HG02840 (cell line): Measurements from ENCODE around the gene ABCG8.

Experiments used
- ATAC-seq: cut with Tn5 transposase; IDR thresholded peaks from one replicate; pipeline ENCODE4 v1.9.1; 2021; ENCODE audit warnings: mild to moderate bottlenecking, moderate library complexity, moderate number of reproducible peaks; ENCODE audit not compliant: unreplicated experiment, low FRiP score

ABCG8 gene

GRCh38 chr2:43838560-43839267 is at the start of gene ABCG8, which contains the start of gene ABCG5:
Gene ABCG8 (plus strand): TSS chr2:43838971. CDS start chr2:43839054, 83 bp downstream.
Gene ABCG5 (minus strand): TSS chr2:43838839. CDS start chr2:43838679, 160 bp downstream.
- no peak for ATAC-seq

DNA sequence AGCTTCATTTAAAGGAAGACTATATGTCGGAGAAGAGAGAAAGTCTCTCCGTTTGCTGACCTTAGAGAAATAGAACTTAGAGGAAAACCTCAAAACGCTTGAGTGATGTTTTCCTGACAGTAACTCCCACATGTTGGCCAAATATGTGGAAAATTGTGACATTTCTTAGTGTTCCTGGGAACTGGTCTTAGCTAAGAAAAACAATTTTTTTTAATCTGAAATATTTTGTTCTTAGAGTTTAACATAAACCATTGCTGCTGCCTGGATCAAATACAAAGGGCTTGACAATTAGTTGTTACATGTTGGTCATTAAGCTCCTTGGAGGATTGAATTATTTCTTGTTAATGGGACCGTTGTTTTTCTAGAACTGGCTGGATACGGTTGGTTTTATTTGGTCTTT is 48.6 kb upstream of the ABCG8 start:
- no peak for ATAC-seq

GRCh38 chr2:43791035-43791765 is 47.6 kb upstream of the ABCG8 start:
- ATAC-seq: no peak

- no peak for ATAC-seq
Measured at GRCh38 chr2:43792653-43793052, 46.1 kb upstream of the ABCG8 start.

DNA sequence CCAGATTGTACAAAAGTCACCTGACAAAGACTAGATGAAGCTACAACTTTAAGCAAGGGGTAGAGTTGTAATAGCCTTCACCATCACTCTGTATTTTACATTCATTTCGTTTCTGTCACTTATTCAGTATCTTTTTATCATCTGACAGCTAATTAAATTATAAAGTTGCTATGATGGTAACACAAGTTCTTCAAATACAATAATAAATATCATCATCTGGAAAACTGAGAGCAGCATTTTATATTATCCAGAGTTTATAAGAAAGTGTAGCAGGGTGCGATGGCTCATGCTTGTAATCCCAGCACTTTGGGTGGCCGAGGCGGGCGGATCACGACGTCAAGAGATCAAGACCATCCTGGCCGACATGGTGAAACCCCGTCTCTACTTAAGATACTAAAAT is 43.8 kb upstream of the ABCG8 start:
- no peak for ATAC-seq

DNA sequence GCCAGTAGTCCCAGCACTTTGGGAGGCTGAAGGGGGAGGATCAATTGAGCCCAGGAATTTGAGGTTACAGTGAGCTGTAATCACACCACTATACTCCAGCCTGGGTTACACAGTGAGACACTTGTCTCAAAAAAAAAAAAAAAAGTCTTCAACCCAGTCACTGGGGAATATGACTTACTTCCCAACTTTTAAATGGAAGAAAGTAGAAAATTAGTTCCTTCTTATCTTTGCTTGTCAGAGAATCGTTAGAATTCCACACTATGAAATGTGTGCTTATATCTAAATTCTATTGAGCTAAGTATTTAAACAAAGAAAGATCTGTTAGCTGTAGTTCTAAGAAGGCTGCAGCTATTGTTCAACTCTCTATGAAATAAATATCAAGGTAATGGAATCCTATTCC is 42.6 kb upstream of the ABCG8 start:
- no peak for ATAC-seq

- no peak for ATAC-seq
Measured at GRCh38 chr2:43798300-43798699, 40.5 kb upstream of the ABCG8 start.

DNA sequence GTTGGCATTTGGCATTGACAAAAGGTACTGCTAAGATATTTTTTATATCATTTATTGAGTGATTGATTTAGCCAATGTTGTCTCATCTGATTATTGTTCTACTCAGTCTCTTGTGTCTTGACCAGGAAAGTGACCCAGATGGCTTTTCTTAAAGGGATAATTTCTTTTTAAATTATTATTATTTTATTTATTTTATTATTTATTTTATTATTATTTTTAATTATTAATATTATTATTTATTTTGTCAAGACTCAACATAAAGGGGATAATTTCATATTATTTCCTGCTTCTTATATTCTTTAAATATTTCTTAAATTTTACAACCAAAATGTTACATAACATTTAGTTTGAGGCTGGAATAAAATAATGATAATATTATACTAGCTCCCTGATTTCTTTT is 37.9 kb upstream of the ABCG8 start:
- ATAC-seq: no peak

DNA sequence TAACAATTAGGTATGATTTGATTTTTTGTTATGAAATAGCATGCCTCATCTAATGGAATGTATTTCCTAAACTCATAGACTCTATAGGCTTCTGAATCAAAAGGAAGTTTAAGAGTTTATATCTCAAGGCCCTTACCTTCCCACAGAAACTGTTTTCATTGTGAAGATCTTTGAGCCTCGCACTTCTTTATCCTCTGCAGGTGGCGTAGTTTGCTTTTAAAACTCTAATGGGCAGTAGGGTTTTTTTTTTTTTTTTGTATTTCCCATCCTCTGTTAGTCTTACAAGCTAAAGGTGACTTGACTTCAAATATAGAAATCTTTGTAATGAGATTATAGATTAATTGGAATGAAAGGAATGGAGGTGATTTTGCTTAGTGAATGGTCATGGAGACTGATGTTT is 36.6 kb upstream of the ABCG8 start:
- no peak for ATAC-seq

DNA sequence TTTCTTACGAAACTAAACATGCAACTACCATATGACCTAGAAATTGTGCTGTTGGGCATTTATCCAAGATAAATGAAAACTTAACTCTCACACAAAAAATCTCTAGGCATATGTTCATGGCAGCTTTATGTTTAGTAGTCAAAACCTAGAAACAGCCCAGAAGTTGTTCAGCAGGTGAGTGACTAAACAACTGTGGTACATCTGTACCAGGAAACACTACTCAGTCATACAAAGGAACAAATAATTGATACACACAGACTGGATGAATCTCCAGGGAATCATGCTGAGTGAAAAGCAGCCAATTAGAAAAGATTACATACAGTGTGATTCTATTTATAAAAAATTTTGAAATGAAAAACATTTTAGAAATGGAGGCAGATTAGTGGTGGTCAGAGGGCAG is 35.7 kb upstream of the ABCG8 start:
- ATAC-seq: no peak

DNA sequence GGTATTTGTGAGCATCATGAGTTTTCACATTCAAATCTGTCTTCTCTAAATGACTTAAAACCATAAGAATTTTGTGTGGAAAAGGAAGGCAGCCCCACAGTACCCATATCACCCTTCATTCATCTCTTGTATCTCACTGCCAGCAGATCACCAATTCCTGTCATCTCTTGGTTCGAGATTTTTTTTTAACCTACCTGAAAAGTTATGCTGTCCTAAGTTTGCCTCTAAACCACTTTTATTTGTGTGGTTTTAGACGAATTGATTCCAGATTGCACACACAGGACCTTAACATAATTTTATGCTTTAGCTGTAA is 32.1 kb upstream of the ABCG8 start:
- no peak for ATAC-seq

- ATAC-seq: no peak
Measured at GRCh38 chr2:43810452-43810851, 28.3 kb upstream of the ABCG8 start.

GRCh38 chr2:43810888-43811287 is 27.9 kb upstream of the ABCG8 start:
- no peak for ATAC-seq

DNA sequence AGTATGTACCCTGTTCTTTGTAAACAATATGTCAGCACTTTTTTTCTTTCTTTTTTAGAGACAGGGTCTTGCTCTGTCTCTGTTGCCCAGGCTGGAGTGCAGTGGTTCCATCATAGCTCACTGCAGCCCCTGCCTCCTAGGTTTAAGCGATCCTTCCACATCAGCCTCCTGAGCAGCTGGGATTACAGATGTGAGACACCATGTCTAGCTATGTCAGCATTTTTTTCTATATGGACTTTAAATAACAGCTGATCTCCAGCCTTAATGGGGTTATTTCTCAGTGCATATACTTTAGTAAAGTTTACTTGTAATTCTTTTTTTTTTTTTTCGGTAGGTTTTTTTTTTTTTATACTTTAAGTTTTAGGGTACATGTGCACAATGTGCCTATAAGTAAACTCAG is 26.8 kb upstream of the ABCG8 start:
- no peak for ATAC-seq

- no peak for ATAC-seq
Measured at GRCh38 chr2:43812947-43813346, 25.8 kb upstream of the ABCG8 start.

- no peak for ATAC-seq
Measured at GRCh38 chr2:43814711-43815110, 24.1 kb upstream of the ABCG8 start.

DNA sequence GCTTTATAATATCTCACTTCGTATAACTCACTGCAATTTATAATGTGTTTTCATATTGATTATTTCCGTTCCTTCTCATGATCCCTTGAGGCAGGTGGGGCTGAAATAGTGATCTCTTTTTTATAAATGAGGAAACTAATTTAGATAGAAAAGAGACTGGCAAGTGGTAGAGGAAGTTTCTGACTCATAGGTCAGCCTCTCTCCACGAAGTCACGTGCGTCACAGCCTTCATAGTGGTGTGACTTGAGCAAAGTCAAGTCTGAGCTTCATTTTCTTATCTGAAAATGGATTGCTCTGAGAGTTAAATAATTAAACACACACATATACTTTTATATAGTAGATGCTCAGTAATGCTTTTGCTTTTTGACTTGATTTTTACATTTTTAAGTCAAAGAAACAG is 20.0 kb upstream of the ABCG8 start:
- no peak for ATAC-seq

GRCh38 chr2:43819491-43820163 is 19.1 kb upstream of the ABCG8 start:
- no peak for ATAC-seq

DNA sequence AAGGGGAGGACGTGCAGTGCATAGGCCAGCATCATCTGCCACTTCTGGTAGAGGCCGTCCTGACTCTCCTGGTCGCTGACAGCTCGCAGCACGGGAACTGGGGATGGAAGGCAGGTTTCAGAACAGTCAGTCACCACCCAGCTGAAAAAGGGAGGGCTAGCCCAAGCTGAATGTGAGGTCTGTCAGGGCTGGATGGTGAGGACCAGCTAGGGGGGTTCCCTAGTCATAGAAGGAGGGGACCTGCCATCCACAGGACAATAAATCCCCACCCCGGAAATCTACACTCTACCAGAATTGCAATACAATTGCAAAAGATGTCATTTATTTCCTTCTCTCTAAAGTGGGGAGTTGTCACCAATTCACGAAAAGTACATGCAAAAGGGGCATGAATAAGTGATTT is 15.9 kb upstream of the ABCG8 start:
- ATAC-seq: no peak

- no peak for ATAC-seq
Measured at GRCh38 chr2:43823751-43824150, 15.0 kb upstream of the ABCG8 start.

DNA sequence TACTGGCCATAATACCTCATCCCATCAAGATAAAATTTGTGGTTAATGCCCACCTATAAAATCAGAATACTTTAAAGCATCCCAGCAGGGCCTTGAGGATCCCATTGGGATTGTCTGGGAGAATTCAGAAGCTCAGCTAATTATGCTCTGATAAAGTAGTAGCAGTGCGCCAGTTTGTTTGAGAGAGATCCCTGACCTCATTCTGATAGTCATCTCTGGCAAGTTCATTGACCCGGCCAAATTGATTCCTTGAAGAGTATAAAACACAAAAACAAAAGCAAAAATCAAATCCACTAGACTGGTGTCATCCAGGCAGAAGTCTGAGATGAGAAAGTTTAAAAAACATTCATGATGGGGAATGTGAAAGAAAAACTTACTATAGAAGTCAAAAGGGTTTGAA is 14.3 kb upstream of the ABCG8 start:
- no peak for ATAC-seq
